ENCODE data around the gene PLCH1. TPM values are rescaled to one million over a fixed set of nuclear protein-coding genes. Genes with fewer than 3 reads are reported as not detected.
A peak's percentile ranks its signal among the peaks of the same experiment; 100 is the strongest.
"Not testable (repeated sequence)": the region's sequence is repeated elsewhere in the genome, so short reads cannot be mapped to it uniquely, and the experiment has no call there.

The PLCH1 gene
- total RNA-seq, 1 donor from 2014 or later = 4.5 TPM

DNA sequence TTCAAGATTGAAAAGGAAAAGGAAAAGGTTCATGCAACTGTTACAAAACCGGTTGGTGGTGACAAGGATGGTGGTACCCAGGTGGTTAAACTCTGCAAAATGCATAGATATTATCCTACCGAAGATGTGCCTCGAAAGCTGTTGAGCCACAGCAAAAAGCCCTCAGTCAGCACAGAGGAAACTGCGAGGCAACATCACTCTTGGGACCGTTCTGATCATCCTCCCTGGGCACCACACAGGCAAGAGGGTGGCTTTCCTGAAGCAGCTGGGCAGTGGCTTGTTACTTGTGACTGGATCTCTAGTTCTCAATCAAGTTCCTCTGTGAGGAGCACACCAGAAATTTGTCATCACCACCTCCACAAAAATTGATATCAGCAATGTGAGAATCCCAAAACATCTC lies 86.9 kb downstream of the PLCH1 start:
- intact Hi-C loops (cut with DNase I) = no loop called here
- DNase-seq (ENCODE audit: low spot score) = no peak
- ATAC-seq = no peak

DNA sequence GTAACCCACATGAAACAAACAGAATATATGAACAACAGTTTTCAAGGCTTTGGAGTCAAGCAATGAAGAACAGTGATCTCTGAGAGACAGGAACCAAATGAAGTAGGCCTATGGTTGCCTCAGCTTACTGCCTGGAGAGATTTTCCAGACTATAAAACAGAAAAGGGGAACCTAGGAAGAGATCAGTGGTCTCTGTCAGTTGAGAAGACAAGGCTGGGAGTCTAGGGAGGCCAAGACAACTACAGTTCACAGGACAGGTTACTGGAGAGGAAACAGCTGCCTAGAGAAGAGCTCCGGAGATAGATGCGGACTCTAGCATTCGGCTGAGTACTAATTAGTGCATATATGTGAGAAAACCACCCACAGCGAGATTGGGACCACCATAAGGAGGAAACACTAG lies 87.7 kb downstream of the PLCH1 start:
- DNase-seq (ENCODE audit: low spot score) = no peak
- intact Hi-C loops (cut with DNase I) = no loop called here

DNA sequence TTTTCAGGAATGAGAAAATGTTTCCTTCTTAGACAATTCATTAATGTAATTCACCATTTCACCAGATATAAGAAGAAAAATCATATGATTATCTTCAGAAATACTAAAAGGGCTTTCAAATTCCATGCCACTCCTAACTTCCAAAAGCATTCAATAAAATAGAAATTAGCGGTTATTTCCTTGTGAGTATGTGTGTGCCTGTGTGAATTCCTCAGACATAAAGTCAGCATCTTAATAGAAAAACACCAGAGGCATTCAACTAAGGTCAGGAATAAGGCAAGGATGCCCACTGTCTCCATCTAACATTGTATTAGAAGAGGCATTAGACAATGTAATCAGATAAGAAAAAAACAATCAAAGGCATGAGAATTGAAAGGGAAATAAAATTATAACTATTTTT lies 88.4 kb downstream of the PLCH1 start:
- ATAC-seq (no peak), DNase-seq (ENCODE audit: low spot score) (no peak)

More for the DNA sequence above, 87.7 kb downstream of the PLCH1 start:
- ATAC-seq = no peak

DNA sequence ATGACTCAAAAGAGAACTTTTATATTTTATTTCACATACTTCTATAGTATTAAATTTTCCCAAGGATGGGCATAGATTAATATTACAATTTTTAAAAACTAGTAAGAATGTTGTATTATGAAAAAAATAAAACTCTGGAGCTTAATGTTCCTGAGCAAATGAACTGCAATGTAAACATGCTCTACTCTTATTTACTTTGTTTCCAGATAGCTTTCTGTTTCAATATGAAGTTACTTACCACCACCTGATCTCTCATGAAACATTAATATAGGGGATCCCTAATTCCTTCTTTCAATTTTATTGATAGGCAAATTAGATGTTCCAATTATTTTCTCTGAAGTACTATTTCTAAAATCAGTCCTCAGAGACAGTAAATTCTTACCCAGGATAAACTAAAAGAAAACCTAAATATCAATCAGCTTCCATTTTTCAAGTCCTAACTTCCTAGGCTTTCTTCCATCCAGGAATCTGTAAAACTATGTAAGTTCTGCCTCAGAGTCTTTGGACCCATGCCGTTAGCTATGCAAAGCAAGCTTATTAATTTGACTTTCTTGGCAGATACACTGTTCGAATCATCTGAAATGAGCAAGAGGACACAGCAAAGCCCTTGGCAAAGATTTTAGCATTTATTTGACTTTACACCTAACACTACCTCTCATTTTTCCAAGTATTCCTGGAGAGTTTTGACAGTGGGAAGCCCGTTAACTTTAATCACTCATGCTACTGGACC lies 93.2 kb downstream of the PLCH1 start:
- no peak for ATAC-seq
- intact Hi-C loops (cut with DNase I) = no loop called here

More for the DNA sequence above, 88.4 kb downstream of the PLCH1 start:
- intact Hi-C loops (cut with DNase I) = no loop called here

DNA sequence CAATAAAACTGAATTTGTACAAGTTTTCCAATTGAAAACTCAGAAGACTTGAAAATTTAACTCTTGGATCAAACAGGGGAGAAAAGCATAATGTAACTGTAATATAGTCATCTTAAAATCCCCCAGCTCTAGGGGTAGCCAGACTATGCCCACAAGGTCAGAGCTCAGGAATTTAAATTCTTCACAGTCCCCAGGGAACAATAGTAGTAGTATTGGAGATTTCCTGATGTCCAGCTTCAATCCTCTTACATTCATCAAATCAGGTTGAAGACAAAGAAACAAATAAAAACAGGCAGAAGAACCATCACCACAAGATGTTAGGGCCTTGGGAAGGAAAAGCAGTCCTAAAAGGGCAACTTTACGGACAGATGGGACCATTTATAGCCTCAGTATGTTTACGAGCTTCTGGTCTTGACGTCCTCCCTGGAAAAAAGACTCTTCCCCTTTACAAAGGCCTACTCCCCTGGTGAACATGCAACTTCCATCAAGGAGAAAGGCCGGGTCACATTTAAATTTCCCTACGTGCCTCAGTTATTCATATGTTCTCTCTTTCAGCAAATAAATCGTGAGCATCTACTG lies 96.8 kb downstream of the PLCH1 start:
- ATAC-seq (no peak), DNase-seq (ENCODE audit: low spot score) (no peak)
- intact Hi-C loops (cut with DNase I) = no loop called here

More for the DNA sequence above, 93.2 kb downstream of the PLCH1 start:
- no peak for DNase-seq (ENCODE audit: low spot score)

DNA sequence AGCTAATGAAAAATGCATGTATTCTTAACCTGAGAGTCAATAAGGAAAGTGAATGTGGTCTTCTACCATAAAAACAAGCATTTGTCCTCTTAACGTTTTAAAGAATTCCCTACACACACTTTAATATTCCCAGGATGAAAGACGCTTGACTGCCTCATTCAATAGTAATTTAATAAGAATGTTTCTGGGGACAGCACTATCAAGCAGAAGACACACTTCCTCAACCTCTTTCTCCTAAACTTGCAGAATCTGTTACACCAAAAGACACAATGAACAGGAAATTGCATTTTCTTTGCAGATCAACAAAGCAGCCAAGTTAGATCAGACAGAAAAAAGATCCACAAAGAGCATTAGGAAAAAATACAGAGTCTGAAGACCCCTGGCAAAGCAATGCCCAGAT lies 97.7 kb downstream of the PLCH1 start:
- ATAC-seq (no peak), DNase-seq (ENCODE audit: low spot score) (no peak)
- intact Hi-C loops (cut with DNase I) = no loop called here

DNA sequence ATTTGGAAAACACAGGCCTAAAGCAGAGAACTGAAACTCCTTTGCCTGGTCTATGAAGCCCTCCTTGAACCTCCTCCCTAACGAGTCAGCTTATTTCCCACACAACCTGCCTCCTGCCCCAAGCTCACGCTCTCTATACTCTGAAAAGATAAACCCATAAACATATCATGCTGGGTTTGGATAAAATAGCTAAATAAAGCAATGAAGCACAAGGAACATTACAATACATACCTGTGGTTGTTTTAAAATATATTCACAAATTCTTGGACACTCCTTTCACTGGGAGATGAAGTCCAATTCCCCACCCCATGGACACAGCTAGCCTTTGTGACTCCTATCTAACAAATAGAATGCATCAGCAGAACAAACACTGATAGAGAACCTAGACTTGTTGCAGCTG lies 98.2 kb downstream of the PLCH1 start:
- ATAC-seq (peak; percentile 27), DNase-seq (ENCODE audit: low spot score) (no peak)
- intact Hi-C loops (cut with DNase I) = no loop called here

DNA sequence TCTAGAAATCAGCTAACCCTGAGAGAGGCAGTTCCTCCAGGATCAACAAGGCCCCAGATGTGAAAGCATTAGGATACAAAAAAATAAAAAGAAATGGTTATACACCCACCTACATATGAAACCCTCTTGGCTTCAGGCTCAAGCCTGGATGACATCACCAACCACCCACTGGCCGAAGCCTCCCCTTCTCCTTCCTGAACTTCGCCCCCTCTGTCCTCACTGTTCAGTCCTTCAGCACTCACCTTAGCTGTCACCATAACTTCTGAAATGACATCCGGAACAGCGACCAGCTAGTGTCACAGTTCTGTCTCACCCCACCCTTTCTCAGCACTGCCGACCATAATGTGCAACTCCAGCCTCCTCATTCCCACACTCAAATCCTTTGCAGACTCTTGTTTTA lies 98.7 kb downstream of the PLCH1 start:
- ATAC-seq (peak; percentile 38), DNase-seq (ENCODE audit: low spot score) (no peak)
- intact Hi-C loops (cut with DNase I) = no loop called here

DNA sequence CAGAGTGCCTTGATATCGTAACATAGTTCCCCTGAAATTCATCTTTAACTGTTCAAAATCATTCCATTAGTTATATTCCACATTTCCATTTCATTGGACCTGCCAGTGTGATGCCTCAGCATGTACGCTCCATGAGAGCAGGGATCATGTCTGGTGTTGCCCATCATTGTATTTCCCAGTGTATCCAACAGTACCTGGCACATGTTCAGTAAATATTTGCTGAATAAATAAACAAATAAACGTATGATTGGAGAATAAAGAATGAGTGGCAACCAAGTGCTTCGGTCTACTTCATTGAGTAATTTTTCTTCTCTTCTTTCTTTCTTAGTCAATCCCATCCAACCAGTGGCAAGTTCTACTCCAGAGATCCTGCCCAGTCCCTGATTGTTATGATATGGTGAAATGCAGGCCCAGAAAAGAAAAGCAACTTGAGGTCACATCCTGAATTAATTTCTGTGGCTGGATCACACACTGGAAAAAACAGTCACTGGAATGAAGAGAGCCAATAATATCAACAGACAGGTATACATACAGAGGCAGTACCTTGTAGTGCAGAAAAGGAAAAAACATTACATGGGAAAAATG lies 101.2 kb downstream of the PLCH1 start:
- intact Hi-C loops (cut with DNase I) = no loop called here
- no peak for ATAC-seq

DNA sequence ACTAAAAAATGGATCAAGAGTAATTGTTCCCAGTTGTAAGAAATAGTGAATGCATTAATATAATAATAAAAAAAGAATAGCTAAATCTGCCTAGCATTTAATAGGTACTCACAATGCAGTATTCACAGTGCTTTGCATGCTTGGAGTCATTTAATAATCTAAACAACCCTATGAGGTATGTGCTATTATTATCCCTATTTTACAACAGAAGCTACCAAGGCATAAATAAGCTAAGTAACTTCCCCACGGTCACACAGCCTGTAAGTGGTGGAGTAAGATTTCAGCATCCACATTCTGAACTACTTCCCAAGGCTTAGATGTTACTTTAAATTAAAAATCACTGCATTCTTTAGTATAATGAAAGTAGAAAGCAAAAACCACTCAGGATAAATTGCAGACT lies 102.9 kb downstream of the PLCH1 start:
- ATAC-seq (no peak), DNase-seq (ENCODE audit: low spot score) (no peak)
- intact Hi-C loops (cut with DNase I) = no loop called here

More for the DNA sequence above, 101.2 kb downstream of the PLCH1 start:
- DNase-seq (ENCODE audit: low spot score) = no peak

DNA sequence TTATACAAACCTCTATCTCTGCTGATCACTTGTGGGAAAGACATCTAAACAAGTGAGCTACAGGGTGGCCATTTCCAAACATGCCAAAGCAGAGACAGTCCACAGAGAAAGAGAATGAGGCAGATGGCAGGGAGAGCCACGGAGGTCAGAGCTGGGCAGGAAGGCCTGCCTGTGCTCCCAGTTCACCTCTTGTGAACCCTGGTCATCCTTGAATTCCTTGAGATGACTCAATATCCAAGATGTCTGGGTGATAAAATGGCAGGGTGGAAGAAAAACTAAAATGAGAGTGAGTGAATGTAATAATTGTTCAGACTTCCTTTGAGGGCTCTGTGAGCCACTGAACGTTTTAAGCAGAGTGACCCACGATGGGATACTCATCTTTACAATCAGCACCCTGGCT lies 104.8 kb downstream of the PLCH1 start:
- DNase-seq (ENCODE audit: low spot score) = no peak
- intact Hi-C loops (cut with DNase I) = no loop called here
- no peak for ATAC-seq

DNA sequence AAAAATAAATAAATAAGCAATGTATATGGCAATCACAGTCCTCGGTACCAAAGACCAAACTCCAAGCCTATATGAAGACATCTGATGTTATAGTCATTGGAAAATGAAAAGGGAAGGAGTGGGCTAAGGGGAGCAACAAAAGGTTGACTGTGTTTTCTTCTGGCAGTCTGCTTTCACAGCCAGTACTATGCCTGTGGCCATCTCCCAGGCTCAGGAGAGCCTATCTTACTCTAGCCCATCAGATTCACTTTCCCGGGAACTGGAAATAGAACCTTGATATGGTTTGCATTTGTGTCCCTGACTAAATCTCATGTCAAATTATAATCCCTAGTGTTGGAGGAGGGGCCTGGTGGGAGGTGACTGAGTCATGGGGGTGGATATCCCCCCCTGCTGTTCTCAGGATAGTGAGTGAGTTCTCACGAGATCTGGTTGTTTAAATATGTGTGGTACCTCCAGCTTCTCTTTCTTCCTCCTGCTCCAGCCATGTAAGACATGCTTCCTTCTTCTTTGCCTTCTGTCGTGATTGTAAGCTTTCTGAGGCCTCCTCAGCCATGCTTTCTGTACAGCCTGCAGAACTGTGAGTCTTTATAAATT lies 105.3 kb downstream of the PLCH1 start:
- ATAC-seq = no peak
- DNase-seq (ENCODE audit: low spot score) = no peak
- intact Hi-C loops (cut with DNase I) = no loop called here

DNA sequence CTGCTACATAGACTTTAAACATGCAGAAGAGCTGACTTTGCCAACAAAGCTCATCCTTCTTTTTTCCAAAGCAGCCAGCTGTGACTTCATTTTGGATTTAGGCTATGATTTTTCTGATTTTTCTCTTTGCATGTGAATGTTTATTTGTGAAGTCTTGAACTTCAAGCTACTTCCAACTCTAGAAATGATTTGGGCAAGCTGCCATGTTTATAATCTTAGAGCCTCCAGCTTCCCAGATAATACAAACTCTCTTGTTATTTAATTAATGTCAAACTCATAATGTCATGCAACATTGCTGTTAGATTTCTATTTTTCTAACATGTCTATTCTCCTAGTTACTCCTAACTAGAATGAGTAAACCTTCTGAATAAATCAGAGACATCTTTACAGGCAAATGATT lies 106.4 kb downstream of the PLCH1 start:
- intact Hi-C loops (cut with DNase I); ATAC-seq; DNase-seq (ENCODE audit: low spot score): not testable (repeated sequence)

DNA sequence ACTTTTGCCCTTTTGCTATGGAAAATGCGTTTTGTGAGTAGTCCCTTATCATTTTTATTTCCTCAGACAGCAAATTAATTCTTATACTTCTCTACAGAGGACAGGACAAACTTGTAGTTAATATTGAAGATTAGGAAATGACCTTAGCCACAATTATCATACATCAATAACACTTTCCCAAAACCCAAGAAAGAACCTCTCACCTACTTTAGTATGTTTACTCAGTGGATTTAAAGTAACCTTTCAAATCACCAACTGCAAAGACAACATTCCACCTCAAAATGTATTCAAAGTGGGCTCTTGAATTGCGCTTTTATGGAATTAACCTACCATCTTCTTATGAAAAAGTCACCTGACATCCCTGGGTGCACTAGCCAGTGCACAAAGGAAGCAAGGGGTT lies 107.3 kb downstream of the PLCH1 start:
- intact Hi-C loops (cut with DNase I) = no loop called here
- no peak for DNase-seq (ENCODE audit: low spot score)
- ATAC-seq = no peak

DNA sequence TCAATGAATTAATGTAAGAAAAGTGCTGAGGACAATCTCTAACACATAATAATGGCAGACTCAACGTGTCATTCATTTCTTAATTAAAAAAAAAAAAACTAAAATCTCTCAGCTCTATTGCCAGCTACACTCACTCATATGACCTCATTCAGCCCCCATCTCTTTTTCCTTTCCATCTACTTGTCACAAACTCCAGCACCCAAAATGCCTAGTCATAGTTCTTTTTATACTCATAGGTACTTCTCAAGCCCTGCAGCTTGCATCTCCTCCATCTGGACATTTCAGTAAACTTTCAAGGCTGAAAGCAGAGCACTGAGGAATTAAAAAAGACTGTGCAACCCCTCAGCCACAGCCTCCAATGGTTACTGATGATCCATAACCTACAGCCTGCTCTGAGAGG lies 109.8 kb downstream of the PLCH1 start:
- ATAC-seq (no peak), DNase-seq (ENCODE audit: low spot score) (no peak)
- intact Hi-C loops (cut with DNase I) = no loop called here

DNA sequence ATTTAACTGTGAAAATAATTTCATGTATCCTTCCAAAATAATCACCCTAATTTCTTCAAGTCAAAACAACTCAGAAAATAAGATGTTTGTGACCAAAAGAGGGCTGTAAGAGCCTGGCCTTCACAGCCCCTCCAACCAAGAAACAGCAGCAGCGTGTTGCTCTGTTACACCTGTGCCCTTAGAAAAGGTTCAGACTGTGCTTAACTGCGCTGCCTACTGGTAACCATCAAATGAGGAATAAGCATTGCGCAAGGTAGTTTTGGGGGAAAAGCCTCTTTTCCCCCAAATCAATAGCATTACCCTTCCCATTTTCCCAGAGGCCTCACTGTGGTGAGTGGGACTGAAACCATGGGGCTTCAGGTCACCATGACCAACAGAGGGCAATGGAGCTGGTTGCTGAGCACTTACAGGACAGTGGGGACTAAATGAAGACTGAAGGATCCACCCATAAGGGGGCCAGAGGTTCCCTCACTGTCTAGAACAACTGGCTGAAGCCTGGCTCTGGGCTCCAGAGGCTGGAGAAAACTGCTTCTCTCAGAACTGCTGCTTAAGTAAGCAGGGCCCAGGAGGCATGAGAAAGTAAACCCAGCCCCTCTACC lies 110.7 kb downstream of the PLCH1 start:
- ATAC-seq = no peak
- DNase-seq (ENCODE audit: low spot score) = no peak
- intact Hi-C loops (cut with DNase I) = no loop called here

DNA sequence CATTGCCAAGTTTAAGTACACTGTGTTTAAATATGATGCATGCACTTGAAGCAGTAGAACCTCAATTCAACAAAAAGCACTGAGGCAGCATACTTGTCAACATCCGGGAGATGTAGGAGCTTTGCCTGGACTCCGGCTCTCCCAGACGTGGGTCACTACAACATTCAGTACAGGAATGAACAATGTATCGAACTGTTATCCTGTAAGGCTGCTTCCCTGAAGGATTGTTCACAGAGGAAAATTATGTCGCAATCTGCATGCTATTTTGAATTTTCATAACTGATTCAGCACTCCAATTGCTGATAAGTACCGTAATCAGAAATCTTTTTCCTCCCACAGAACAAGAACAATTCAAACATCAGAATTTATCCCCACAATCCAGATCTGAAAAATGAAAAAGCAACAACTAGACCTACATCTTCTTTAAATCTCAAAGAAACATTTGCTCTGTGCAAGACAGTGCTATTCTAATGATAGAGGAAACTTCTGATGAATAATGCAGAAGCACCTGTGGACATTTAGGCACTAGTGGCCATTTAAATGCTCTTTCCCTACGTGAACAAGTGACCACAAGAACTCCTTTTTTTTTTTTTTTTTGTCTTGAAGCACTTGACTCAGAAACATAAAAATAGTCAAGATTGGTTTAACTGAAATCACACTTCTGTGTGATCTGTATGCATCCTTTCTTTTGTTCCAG lies 113.4 kb downstream of the PLCH1 start:
- no peak for ATAC-seq
- DNase-seq (ENCODE audit: low spot score) = no peak
- intact Hi-C loops (cut with DNase I) = no loop called here

DNA sequence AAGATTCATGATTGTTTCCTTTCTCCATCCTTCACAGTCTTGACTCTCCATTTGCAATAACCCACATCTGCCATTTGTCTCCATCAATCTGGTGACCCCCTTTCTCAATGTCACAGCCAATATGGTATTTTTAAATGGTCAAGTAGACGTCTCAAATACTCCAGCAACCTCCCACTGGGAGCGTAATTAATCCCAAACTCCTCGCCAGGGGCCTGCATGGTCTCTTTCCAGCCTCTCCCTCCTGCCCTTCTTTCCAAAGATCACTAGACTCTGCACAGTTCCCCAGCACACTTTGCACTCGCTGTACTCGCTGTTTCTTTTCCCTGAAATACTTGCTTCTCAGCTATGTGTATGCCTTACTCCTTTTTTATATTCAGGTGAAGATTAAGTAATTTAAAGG lies 115.3 kb downstream of the PLCH1 start:
- DNase-seq (ENCODE audit: low spot score) (no peak), ATAC-seq (no peak)
- intact Hi-C loops (cut with DNase I) = no loop called here

DNA sequence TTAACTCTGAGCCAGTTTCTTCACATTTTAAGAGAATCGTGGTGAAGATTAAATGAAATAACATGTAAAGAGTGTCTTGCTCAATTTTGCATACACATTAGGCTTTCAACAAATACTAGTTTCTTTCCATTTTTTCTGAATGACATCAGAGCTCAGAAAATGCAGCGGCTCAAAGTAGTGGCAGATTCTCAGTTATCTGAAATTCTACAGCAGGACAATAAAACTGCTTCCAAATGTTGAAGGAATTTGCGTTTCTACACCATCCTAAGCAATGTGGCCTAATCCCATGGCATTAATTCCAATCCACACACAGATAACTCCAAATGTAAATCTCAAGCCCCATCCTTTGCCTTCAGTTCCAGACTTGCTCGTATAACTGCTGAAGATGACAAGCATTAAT lies 115.8 kb downstream of the PLCH1 start:
- DNase-seq (ENCODE audit: low spot score) = no peak
- intact Hi-C loops (cut with DNase I) = no loop called here
- no peak for ATAC-seq
